H54 (cell line): ENCODE data around the gene LRBA.
A peak's percentile ranks its signal among the peaks of the same experiment; 100 is the strongest.
"Not testable (repeated sequence)": the region's sequence is repeated elsewhere in the genome, so short reads cannot be mapped to it uniquely, and the experiment has no call there.

Experiments used
- DNase-seq: peaks from one replicate; pipeline ENCODE4 v3.0.0; 2011; ENCODE audit warnings: low spot score, mixed read lengths; ENCODE audit not compliant: insufficient read length
- FAIRE-seq: peaks from 3 replicates; lab custom pipeline; 2011; peaks lifted over from hg19 to GRCh38; lab: Jason Lieb, UNC
- POLR2A ChIP-seq: IDR thresholded peaks from 2 replicates; pipeline ENCODE4 v1.6.1; 2011; ENCODE audit warnings: low read depth, mild to moderate bottlenecking, low read length

The LRBA gene

DNA sequence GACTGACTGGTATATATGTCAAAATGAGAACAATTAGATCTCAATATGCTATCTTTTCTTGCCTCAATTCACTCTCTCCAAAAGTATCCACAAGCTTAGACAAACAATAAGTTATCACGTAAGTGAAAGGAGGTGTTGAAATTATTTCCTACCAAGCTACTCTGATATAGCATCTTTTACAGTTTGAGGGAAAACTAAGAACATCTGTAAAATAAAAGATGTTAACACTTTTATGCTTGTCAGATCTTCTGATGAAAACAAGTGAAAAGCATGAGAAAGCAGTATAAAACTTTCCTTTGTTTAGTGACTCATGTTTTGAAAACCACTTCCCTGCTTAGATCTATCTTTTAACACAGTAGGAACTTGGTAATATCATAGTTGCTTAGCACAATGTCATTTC is 441.6 kb downstream of the LRBA start:
- no peak for FAIRE-seq
- DNase-seq, result no peak
- TF ChIP-seq POLR2A, result no peak

GRCh38 chr4:150572704-150573504 is 442.2 kb downstream of the LRBA start:
- TF ChIP-seq POLR2A, result no peak
- no peak for FAIRE-seq
- DNase-seq, result no peak

- DNase-seq, result no peak
- FAIRE-seq, result no peak
- no peak for TF ChIP-seq POLR2A
Measured at GRCh38 chr4:150570862-150571261, 444.2 kb downstream of the LRBA start.

DNA sequence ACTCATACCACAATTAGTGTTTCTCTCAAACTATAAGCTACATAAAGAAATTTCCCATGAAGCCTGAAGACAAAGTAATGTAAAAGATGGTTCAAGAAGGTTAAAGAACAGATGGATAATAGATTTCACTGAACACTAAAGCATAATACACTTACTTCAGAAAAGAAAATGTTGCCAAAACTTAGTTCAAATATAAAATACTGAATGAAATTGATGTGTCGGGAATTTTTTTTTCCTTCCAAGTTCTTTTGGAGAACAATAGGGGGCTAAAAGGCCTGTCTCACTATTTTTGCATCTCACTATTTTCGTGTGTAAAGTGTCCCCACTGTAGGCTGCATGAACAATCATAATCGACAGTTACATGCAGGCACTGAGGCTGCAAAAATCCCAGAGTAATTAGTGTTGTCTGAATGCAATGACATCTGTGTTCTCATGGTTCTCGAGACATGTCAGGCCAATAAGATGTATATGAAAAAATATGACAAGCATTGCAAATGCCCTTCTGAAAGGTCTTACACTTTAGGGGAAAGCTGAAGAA is 445.0 kb downstream of the LRBA start:
- no peak for DNase-seq
- FAIRE-seq, result no peak
- TF ChIP-seq POLR2A, result no peak

- TF ChIP-seq POLR2A, result no peak
- FAIRE-seq (peak; percentile 78), DNase-seq (no peak)
Measured at GRCh38 chr4:150569384-150569987, 445.6 kb downstream of the LRBA start.

DNA sequence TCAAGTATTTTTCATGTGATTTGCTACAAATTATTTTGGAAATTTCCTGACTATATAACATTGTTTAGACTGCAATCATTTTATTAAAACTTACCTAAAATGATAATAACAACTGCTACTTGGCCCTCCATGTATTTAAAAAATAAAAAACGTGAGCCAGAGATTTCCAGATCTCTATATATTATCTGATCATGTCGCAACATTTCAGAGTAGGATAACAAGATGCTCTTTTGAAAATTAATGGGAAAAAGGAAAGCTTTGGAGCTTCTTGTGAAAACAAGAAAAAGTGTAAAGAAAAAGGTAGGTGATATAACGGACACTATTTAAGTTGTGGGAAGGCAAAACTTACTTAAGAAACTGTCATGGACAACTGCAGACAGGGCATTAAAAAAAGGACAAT is 448.0 kb downstream of the LRBA start:
- no peak for TF ChIP-seq POLR2A
- FAIRE-seq (no peak), DNase-seq (no peak)

- DNase-seq, FAIRE-seq: not testable (repeated sequence)
Measured at GRCh38 chr4:150564967-150565366, 450.1 kb downstream of the LRBA start.

GRCh38 chr4:150562751-150563150 is 452.3 kb downstream of the LRBA start:
- no peak for TF ChIP-seq POLR2A
- DNase-seq (no peak), FAIRE-seq (no peak)

DNA sequence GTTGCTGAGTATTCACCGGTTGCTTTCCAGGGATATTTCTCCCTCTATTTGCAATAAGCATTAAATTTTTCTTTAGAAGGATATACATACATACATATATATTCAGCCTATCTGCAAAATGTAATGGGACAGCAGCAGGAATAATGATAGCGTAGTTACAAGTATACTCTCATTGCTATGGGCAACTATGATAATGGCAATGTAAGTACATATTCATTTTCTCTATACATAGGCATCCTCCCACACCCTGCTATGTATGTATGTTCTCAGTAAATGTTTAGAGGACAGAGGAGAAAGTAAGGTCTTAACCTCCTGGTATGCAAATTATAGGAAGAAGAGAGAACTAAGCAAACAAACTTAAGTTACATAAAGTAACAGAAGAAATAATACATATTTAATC is 452.8 kb downstream of the LRBA start:
- FAIRE-seq (no peak), DNase-seq (no peak)
- TF ChIP-seq POLR2A, result no peak

- DNase-seq (no peak), FAIRE-seq (no peak)
- TF ChIP-seq POLR2A, result no peak
Measured at GRCh38 chr4:150561143-150561737, 453.8 kb downstream of the LRBA start.

DNA sequence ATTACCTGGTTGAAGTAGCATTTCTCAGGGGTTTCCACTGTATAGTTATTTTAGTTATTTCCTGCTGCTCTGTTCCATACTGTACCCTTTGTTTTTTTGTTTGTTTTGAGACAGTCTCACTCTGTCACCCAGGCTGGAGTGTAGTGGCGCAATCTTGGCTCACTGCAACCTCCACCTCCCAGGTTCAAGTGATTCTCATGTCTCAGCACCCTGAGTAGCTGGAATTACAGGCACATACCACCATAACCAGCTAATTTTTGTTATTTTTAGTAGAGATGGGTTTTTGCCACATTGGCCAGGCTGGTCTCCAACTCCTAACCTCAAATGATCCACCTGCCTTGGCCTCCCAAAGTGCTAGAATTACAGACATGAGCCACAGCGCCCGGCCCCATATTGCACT is 457.3 kb downstream of the LRBA start:
- not testable (repeated sequence) for FAIRE-seq, DNase-seq

DNA sequence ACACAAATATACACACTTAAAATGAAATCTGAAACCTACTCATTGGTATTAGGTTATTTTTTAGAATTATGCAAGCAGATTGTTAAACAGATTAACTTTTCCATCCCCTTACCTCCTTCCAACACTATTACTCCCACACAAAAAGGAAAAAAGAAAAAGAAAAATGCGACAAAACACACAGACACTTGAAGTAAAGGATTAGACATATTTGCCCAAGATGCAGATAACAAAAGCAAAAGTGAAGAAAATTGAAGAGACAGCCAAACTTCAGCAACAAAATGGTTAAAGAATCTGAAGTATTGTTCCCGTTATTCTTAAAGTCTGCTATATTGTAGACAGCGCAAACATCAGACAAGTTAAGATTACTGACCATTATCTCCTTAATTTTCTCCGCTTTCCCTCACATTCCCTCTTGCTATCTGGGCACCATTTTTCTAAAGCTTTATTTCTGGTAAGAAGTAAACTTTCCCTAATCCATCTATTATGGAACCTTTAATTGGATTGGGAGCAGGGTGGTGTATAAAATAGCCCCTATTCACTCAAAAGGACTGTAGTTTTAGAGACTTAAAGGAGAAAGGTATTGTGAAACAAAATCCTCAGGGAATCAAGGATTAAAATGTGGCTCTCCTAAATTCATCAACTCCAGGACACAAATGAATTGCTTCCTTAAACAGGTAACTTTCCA is 467.8 kb downstream of the LRBA start:
- DNase-seq (no peak), FAIRE-seq (no peak)
- no peak for TF ChIP-seq POLR2A

DNA sequence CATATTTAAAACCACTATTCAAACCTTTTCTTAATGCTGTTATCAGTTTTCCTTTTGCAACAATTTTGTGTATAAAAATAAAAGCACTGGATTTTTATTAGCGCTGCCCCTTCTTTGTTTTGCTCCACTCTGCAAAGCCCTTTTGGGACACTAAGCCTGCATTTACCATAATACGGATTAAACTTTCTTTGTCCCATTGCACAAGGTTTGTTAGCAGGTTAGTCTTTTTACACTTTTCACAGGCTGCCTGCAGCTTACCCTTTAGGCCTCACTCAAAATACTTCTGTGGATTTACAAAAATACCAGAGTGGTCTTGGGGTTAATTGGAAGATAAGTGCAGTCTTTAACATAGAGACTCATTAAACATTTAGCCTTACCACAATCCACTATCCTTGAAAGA is 468.8 kb downstream of the LRBA start:
- DNase-seq, result no peak
- no peak for TF ChIP-seq POLR2A
- no peak for FAIRE-seq

DNA sequence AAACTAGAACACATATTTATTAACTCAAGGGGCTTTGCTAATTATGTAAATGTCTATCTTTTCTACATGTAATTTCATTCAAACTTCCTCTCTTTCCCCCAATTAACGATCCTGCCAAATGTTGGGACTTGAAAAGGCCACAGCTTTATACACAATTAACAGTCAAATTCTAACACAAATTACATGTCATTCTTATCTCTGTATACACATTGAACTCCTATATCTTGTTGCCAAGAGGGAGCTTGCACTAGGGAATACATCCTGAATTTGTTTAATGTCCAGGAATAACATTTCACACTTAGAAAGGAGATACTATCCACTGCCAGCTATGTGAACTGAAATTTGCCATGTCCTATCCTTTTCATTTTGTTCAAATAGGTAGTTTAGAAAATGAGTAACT is 472.0 kb downstream of the LRBA start:
- DNase-seq, result no peak
- no peak for FAIRE-seq
- no peak for TF ChIP-seq POLR2A
